H1 (cell line): ENCODE data around the gene GPR39. TPM values are rescaled to one million over a fixed set of nuclear protein-coding genes. Genes with fewer than 3 reads are reported as not detected.

ENCODE experiments used
- ATF3 ChIP-seq: IDR thresholded peaks from 2 replicates; pipeline ENCODE4 v1.6.1; 2011; ENCODE audit warnings: low read depth, mild to moderate bottlenecking, low read length; ENCODE audit not compliant: insufficient read depth
- BACH1 ChIP-seq: IDR thresholded peaks from 2 replicates; pipeline ENCODE4 v1.6.1; 2012; ENCODE audit warnings: low read length, improper control_type of control experiment
- CHD7 ChIP-seq: fragments of 300-600 bp; sonication (generic); IDR thresholded peaks from 2 replicates; pipeline ENCODE4 v1.7.1; 2012; ENCODE audit warnings: low read length, moderate library complexity, mild to moderate bottlenecking, inconsistent platforms; ENCODE audit not compliant: insufficient replicate concordance
- KDM4A ChIP-seq: IDR thresholded peaks from one replicate; pipeline ENCODE4 v1.7.1; 2012; ENCODE audit warnings: low read depth, mild to moderate bottlenecking, moderate library complexity, low read length, inconsistent platforms; ENCODE audit not compliant: severe bottlenecking
- KDM5A ChIP-seq: fragments of 200-600 bp; IDR thresholded peaks from 2 replicates; pipeline ENCODE4 v1.7.1; 2012; ENCODE audit warnings: mild to moderate bottlenecking, low read length, inconsistent platforms, mixed read lengths
- POLR2A ChIP-seq, 2 experiments: IDR thresholded peaks; 1 replicate in 1 of 2; 2 replicates in 1 of 2; pipeline ENCODE4 v1.6.1; 2011; ENCODE audit warnings: low read depth in 2 of 2, low read length in 2 of 2, mild to moderate bottlenecking in 2 of 2; ENCODE audit errors: control extremely low read depth in 1 of 2
- RAD21 ChIP-seq, 2 experiments: IDR thresholded peaks in 1 of 2; conservative IDR thresholded peaks in 1 of 2; 2 replicates each; pipeline ENCODE4 v1.6.1; 2011; ENCODE audit warnings: low read depth in 2 of 2, low read length in 2 of 2, improper control_type of control experiment in 1 of 2, inconsistent platforms in 1 of 2, mild to moderate bottlenecking in 1 of 2, moderate library complexity in 1 of 2
- RNF2 ChIP-seq: fragments of 200-900, 300-1000 bp; sonication (generic); IDR thresholded peaks from 2 replicates; pipeline ENCODE4 v1.7.1; 2016; ENCODE audit warnings: borderline replicate concordance, low read depth, mild to moderate bottlenecking, antibody characterized with exemption, low read length; ENCODE audit not compliant: poor library complexity, severe bottlenecking; ENCODE audit errors: missing control alignments
- TEAD4 ChIP-seq: IDR thresholded peaks from 2 replicates; pipeline ENCODE4 v1.6.1; 2012; ENCODE audit warnings: low read depth, low read length, inconsistent platforms, mixed read lengths
- YY1 ChIP-seq: IDR thresholded peaks from 2 replicates; pipeline ENCODE4 v1.6.1; 2011; ENCODE audit warnings: low read depth, mild to moderate bottlenecking, low read length
- polyA plus RNA-seq, 7 experiments: library from polyadenylated mRNA; depleted of rRNA in 3 of 7; stranded (reverse) in 5 of 7; unstranded in 2 of 7; fragments of >200 nt in 5 of 7; fragments of 200-250 nt in 2 of 7; gene quantifications; 1 replicate in 5 of 7; 2 replicates in 1 of 7; 4 replicates in 1 of 7; pipeline versions ENCODE4 v1.2.1 to v1.2.3, GENCODE V29; 2011 to 2013; ENCODE audit warnings: missing spikeins in 2 of 7, mixed read lengths in 2 of 7
- total RNA-seq: library from RNA; stranded (reverse); fragmentation: NEBNext Ultra II Directional; extraction: Animal tissue kit (Norgen Biotek cat#: 25700); gene quantifications from 2 replicates; pipeline ENCODE4 v1.2.1, GENCODE V29; 2021

Gene GPR39
- total and polyA plus RNA-seq, 2 of the 8 experiments (the other 6 are each of a cell fraction or from before 2014, with no cell fraction given), result 0.63 to 2.7 TPM

GRCh38 chr2:132416723-132417395 is at the start of gene GPR39 (continued):
- TF ChIP-seq CHD7 (no peak), YY1 (no peak), TEAD4 (no peak), POLR2A (IDR thresholded peaks at IDR 0.05; ENCODE audit: control extremely low read depth in 1 of 2, low read depth in 2 of 2, low read length in 2 of 2) (no peak), ATF3 (no peak), BACH1 (no peak), RAD21 (IDR thresholded peaks at IDR 0.05 in 1 of 2, conservative IDR thresholded peaks at IDR 0.05 in 1 of 2; ENCODE audit: low read depth in 2 of 2, low read length in 2 of 2) (peak in 1 of 2 experiments; percentile 9; a peak in 1 of 4 replicates), KDM5A (no peak), RNF2 (no peak), KDM4A (no peak)
